Hepatocyte (in vitro differentiated cells): Measurements from ENCODE around the gene DMXL1. TPM values are rescaled to one million over a fixed set of nuclear protein-coding genes. Genes with fewer than 3 reads are reported as not detected.

Source experiments
- DNase-seq: peaks from one replicate; pipeline ENCODE4 v3.0.0-alpha.2; 2016; ENCODE audit warnings: low spot score
- H2AFZ ChIP-seq: fragments of 200-600 bp; sonication (generic); 2 replicates; pipeline ENCODE4 v1.6.0; 2016; ENCODE audit warnings: antibody characterized with exemption, mild to moderate bottlenecking
- H3K27ac ChIP-seq: fragments of 200-600 bp; sonication (generic); 2 replicates; pipeline ENCODE4 v1.5.1; 2016; ENCODE audit warnings: mild to moderate bottlenecking
- H3K27me3 ChIP-seq: fragments of 200-600 bp; sonication (generic); 2 replicates; pipeline ENCODE4 v1.6.1; 2016
- H3K36me3 ChIP-seq: fragments of 200-600 bp; sonication (generic); replicated peaks from 2 replicates; pipeline ENCODE4 v1.5.1; 2016; ENCODE audit warnings: low read depth; ENCODE audit not compliant: insufficient read depth
- H3K4me1 ChIP-seq: fragments of 200-600 bp; sonication (generic); 2 replicates; pipeline ENCODE4 v1.5.1; 2016; ENCODE audit warnings: mild to moderate bottlenecking, moderate library complexity; ENCODE audit not compliant: insufficient read depth
- H3K4me2 ChIP-seq: fragments of 200-600 bp; sonication (generic); 2 replicates; pipeline ENCODE4 v1.6.0; 2016
- H3K4me3 ChIP-seq: fragments of 200-600 bp; sonication (generic); 2 replicates; pipeline ENCODE4 v1.5.1; 2016; ENCODE audit warnings: mild to moderate bottlenecking
- H3K79me2 ChIP-seq: fragments of 200-600 bp; sonication (generic); 2 replicates; pipeline ENCODE4 v1.6.0; 2017; ENCODE audit warnings: mild to moderate bottlenecking
- H3K9me2 ChIP-seq: fragments of 200-600 bp; sonication (generic); replicated peaks from 2 replicates; pipeline ENCODE4 v1.6.0; 2017; ENCODE audit warnings: mild to moderate bottlenecking; ENCODE audit not compliant: insufficient read depth
- H3K9me3 ChIP-seq: fragments of 200-600 bp; sonication (generic); 2 replicates; pipeline ENCODE4 v1.5.1; 2016; ENCODE audit warnings: low read depth, mild to moderate bottlenecking
- H4K20me1 ChIP-seq: fragments of 200-600 bp; sonication (generic); 2 replicates; pipeline ENCODE4 v1.6.0; 2016; ENCODE audit warnings: mild to moderate bottlenecking; ENCODE audit not compliant: insufficient read depth, poor library complexity, severe bottlenecking
- CTCF ChIP-seq: fragments of 200-600 bp; sonication (generic); IDR thresholded peaks from 2 replicates; pipeline ENCODE4 v1.5.1; 2016; ENCODE audit warnings: antibody characterized with exemption, mild to moderate bottlenecking; ENCODE audit not compliant: poor library complexity
- EZH2 ChIP-seq: fragments of 200-600 bp; sonication (generic); IDR thresholded peaks from 2 replicates; pipeline ENCODE4 v1.6.1; 2016; ENCODE audit warnings: antibody characterized with exemption, mild to moderate bottlenecking, borderline replicate concordance
- EZH2phosphoT487 ChIP-seq: fragments of 200-600 bp; sonication (generic); IDR thresholded peaks from one replicate; pipeline ENCODE4 v1.6.1; 2018; ENCODE audit warnings: antibody characterized with exemption, mild to moderate bottlenecking, low read depth, moderate library complexity; ENCODE audit not compliant: unreplicated experiment, severe bottlenecking
- WGBS: methylation state at CpG from one replicate; pipeline ENCODE4 v1.1.6; 2016; ENCODE audit warnings: low lambda C conversion rate; ENCODE audit errors: missing lambda C conversion rate; 5-methylcytosine and 5-hydroxymethylcytosine counted together
- polyA plus RNA-seq: library from polyadenylated mRNA; unstranded; fragments of >200 nt; fragmentation: Nextera tagmentation; extraction: Ambion mirVana; gene quantifications from 2 replicates; pipeline ENCODE4 v1.2.1, GENCODE V29; 2016
- total RNA-seq: library from RNA; depleted of rRNA; stranded (reverse); fragments of >200 nt; gene quantifications from 2 replicates; pipeline ENCODE4 v1.2.3, GENCODE V29; 2014

DMXL1 gene
- total and polyA plus RNA-seq, 2 experiments from 2014 or later: 13.3 to 46.1 TPM

- Histone ChIP-seq H3K9me3 (no peaks in the 10 kb centered on the region), H3K4me3 (no peak overlapping the region), H3K27me3 (no peaks in the 10 kb centered on the region), H3K4me2 (no peak overlapping the region), H3K79me2 (no peaks in the 10 kb centered on the region), H4K20me1 (no peaks in the 10 kb centered on the region), H3K27ac (no peak overlapping the region), H3K4me1 (no peaks in the 10 kb centered on the region), H2AFZ (no peak overlapping the region), H3K9me2 (no peaks in the 10 kb centered on the region), H3K36me3 (no peaks in the 10 kb centered on the region)
- no peak for TF ChIP-seq EZH2phosphoT487
- TF ChIP-seq CTCF: no peak
- TF ChIP-seq EZH2: no peak
- no peak for DNase-seq
- WGBS: 89% methylated on average over 2 of the region's 2 CpGs
Observed at GRCh38 chr5:119055294-119055693, 15.6 kb upstream of the DMXL1 start.

GRCh38 chr5:119058979-119059529 is 11.8 kb upstream of the DMXL1 start:
- DNase-seq: no peak
- Histone ChIP-seq H3K4me2 (no peak overlapping the region), H3K9me3 (no peaks in the 10 kb centered on the region), H3K9me2 (no peaks in the 10 kb centered on the region), H3K36me3 (no peaks in the 10 kb centered on the region), H2AFZ (no peak overlapping the region), H4K20me1 (no peaks in the 10 kb centered on the region), H3K27me3 (no peaks in the 10 kb centered on the region), H3K27ac (no peak overlapping the region), H3K4me3 (no peak overlapping the region), H3K4me1 (no peaks in the 10 kb centered on the region), H3K79me2 (no peaks in the 10 kb centered on the region)
- TF ChIP-seq EZH2phosphoT487 (no peak), EZH2 (no peak), CTCF (no peak)

- H4K20me1 ChIP-seq: no peaks in the 10 kb centered on the region
- no peaks in the 10 kb centered on the region for H3K27me3 ChIP-seq
- TF ChIP-seq EZH2phosphoT487: no peak
- TF ChIP-seq EZH2: no peak
- no peak for TF ChIP-seq CTCF
- H2AFZ ChIP-seq: no peak overlapping the region
- DNase-seq: no peak
- no peak overlapping the region for H3K27ac ChIP-seq
- no peaks in the 10 kb centered on the region for H3K79me2 ChIP-seq
- no peaks in the 10 kb centered on the region for H3K4me1 ChIP-seq
- no peak overlapping the region for H3K4me3 ChIP-seq
- H3K9me3 ChIP-seq: no peaks in the 10 kb centered on the region
- no peaks in the 10 kb centered on the region for H3K9me2 ChIP-seq
- no peak overlapping the region for H3K4me2 ChIP-seq
- H3K36me3 ChIP-seq: no peaks in the 10 kb centered on the region
Observed at GRCh38 chr5:119059740-119060255, 11.1 kb upstream of the DMXL1 start.
